HL-60/S4 (cell line): ENCODE data around the gene CRYL1.

Experiments
- in situ Hi-C: fragments of 300-500 bp; cut with MboI; formaldehyde crosslinking; loops from 2 replicates; pipeline ENCODE4 v1.14.3; 2022; ENCODE audit warnings: low sequenced_read_pairs

CRYL1 gene

GRCh38 chr13:20525601-20526544 lies at the start of gene CRYL1:
Gene CRYL1 (minus strand): TSS chr13:20525857. CDS start chr13:20525794, 63 bp downstream.
- in situ Hi-C loops: no loop called here

GRCh38 chr13:20573636-20574035 lies 48.0 kb upstream of the CRYL1 start:
- in situ Hi-C loops: no loop called here

- in situ Hi-C loops: no loop called here
Observed at GRCh38 chr13:20573186-20573585, 47.5 kb upstream of the CRYL1 start.

- in situ Hi-C loops: no loop called here
Observed at GRCh38 chr13:20571676-20572075, 46.0 kb upstream of the CRYL1 start.

GRCh38 chr13:20570517-20570916 lies 44.9 kb upstream of the CRYL1 start:
- in situ Hi-C loops: no loop called here

- in situ Hi-C loops: no loop called here
Observed at GRCh38 chr13:20567881-20568528, 42.3 kb upstream of the CRYL1 start.

- in situ Hi-C loops: no loop called here
Observed at GRCh38 chr13:20566898-20567874, 41.5 kb upstream of the CRYL1 start, which contains the start of gene IFT88. Gene IFT88 (plus strand): TSS chr13:20567157. CDS start chr13:20574386, 7,229 bp downstream.

- in situ Hi-C loops: no loop called here
Observed at GRCh38 chr13:20566468-20566897, 40.8 kb upstream of the CRYL1 start.

- in situ Hi-C loops: no loop called here
Observed at GRCh38 chr13:20565115-20565736, 39.6 kb upstream of the CRYL1 start.

GRCh38 chr13:20561741-20562140 lies 36.1 kb upstream of the CRYL1 start:
- in situ Hi-C loops: no loop called here

- in situ Hi-C loops: no loop called here
Observed at GRCh38 chr13:20559659-20560356, 34.2 kb upstream of the CRYL1 start.

- in situ Hi-C loops: no loop called here
Observed at GRCh38 chr13:20558982-20559381, 33.3 kb upstream of the CRYL1 start.

- in situ Hi-C loops: no loop called here
Observed at GRCh38 chr13:20553311-20553710, 27.7 kb upstream of the CRYL1 start.

- in situ Hi-C loops: no loop called here
Observed at GRCh38 chr13:20550799-20551198, 25.1 kb upstream of the CRYL1 start.

- in situ Hi-C loops: no loop called here
Observed at GRCh38 chr13:20547479-20547908, 21.8 kb upstream of the CRYL1 start.

- in situ Hi-C loops: no loop called here
Observed at GRCh38 chr13:20546556-20546955, 20.9 kb upstream of the CRYL1 start.

GRCh38 chr13:20544201-20544923 lies 18.7 kb upstream of the CRYL1 start:
- in situ Hi-C loops: no loop called here

- in situ Hi-C loops: no loop called here
Observed at GRCh38 chr13:20536992-20537391, 11.3 kb upstream of the CRYL1 start.

GRCh38 chr13:20534038-20534608 lies 8.5 kb upstream of the CRYL1 start:
- in situ Hi-C loops: no loop called here
